ENCODE measurements around the gene NAA16. TPM values are rescaled to one million over a fixed set of nuclear protein-coding genes. Genes with fewer than 3 reads are reported as not detected.
"Not testable (repeated sequence)": the region's sequence is repeated elsewhere in the genome, so short reads cannot be mapped to it uniquely, and the experiment has no call there.

The NAA16 gene
- total RNA-seq, 1 donor, result 8.3 TPM

DNA sequence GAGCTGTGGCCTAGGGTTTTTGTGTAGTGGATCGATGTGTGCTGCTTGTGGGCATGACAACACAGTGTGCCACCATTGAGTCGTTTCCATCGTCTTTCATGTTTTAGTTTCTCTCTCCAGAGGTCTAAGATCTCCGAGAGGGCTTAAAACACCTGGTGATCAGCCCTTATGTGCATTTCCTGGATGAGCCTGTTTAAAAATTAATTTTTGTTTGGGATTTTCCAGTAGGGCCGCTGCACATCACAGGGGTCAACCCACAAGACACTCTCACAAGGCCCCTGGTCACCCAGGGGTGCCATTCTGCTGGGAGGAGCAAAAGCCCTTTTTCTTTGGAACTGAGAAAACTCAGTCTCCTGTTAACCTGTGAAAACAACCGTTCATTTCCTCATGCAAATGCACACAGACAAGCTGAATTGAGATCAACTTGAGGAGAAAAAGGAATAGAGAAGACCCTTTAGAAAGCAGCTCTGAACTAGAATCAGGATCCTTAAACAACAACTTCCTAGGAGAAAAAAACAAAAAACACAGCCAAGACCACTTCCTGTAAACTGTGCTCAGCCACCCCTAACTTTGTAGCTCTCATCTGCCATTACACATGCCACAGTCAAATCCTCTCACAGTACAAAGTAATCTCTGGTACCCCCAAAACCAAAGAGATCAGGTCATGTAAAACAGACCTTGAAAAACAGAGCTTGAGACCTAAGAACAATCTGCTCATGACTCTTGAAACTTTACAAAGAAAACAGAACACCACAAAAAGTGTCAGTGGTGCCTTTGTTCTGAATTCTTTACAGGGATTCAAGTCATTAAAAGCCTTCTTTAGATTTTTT lies 39.4 kb upstream of the NAA16 start:
- Histone ChIP-seq H3K4me1 (ENCODE audit: insufficient read depth, low read length) (no peaks in the 10 kb centered on the region), H3K79me2 (ENCODE audit: insufficient read depth, low read length) (no peaks in the 10 kb centered on the region), H3K9me3 (ENCODE audit: low read depth, low read length) (no peaks in the 10 kb centered on the region), H4K20me1 (ENCODE audit: insufficient read depth, low read length) (no peaks in the 10 kb centered on the region), H3K27ac (ENCODE audit: low read depth, low read length) (no peak overlapping the region), H3K36me3 (ENCODE audit: insufficient read depth, low read length) (no peaks in the 10 kb centered on the region), H2AFZ (ENCODE audit: low read length) (no peak overlapping the region), H3K4me3 (ENCODE audit: insufficient read depth, low read length) (no peak overlapping the region), H3K27me3 (ENCODE audit: insufficient read depth, low read length) (no peaks in the 10 kb centered on the region), H3K4me2 (ENCODE audit: insufficient read depth, low read length) (no peak overlapping the region)
- TF ChIP-seq, protein P1, sequence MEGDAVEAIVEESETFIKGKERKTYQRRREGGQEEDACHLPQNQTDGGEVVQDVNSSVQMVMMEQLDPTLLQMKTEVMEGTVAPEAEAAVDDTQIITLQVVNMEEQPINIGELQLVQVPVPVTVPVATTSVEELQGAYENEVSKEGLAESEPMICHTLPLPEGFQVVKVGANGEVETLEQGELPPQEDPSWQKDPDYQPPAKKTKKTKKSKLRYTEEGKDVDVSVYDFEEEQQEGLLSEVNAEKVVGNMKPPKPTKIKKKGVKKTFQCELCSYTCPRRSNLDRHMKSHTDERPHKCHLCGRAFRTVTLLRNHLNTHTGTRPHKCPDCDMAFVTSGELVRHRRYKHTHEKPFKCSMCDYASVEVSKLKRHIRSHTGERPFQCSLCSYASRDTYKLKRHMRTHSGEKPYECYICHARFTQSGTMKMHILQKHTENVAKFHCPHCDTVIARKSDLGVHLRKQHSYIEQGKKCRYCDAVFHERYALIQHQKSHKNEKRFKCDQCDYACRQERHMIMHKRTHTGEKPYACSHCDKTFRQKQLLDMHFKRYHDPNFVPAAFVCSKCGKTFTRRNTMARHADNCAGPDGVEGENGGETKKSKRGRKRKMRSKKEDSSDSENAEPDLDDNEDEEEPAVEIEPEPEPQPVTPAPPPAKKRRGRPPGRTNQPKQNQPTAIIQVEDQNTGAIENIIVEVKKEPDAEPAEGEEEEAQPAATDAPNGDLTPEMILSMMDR (IDR thresholded peaks at IDR 0.05; ENCODE audit: extremely low read depth, low read depth, low read length), result no peak
- no peak for DNase-seq (ENCODE audit: insufficient read length, low spot score, missing footprints)

DNA sequence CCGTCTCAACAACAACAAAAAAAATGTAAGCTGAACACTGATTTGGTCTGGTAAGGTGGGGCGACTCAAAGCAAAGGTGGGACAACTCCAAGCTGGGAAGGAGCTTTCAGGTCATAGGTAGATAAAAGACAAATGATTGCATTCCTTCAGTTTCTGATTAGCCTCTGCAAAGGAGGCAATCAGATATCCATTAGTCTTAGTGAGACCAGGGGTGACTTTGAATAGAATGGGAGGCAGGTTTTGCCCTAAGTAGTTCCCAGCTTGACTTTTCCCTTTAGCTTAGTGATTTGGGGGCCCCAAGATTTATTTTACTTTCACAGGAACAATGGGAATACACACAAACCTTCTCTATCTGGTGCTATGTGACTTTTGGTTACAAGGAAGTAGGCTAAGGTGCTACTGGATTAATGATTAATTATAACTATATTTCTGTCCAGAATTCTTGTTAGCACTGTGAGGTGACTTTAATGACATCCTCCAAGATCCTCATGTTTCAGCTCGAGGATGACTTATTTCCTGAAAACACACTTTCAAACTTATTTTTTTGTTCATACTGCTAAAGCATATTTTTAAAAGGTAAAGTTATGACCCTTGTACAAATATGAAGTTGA lies 37.1 kb upstream of the NAA16 start:
- Histone ChIP-seq H3K79me2 (ENCODE audit: insufficient read depth, low read length) (no peaks in the 10 kb centered on the region), H3K36me3 (ENCODE audit: insufficient read depth, low read length) (no peaks in the 10 kb centered on the region), H3K27me3 (ENCODE audit: insufficient read depth, low read length) (no peaks in the 10 kb centered on the region), H2AFZ (ENCODE audit: low read length) (no peak overlapping the region), H3K4me2 (ENCODE audit: insufficient read depth, low read length) (no peak overlapping the region), H3K9me3 (ENCODE audit: low read depth, low read length) (no peaks in the 10 kb centered on the region), H4K20me1 (ENCODE audit: insufficient read depth, low read length) (no peaks in the 10 kb centered on the region), H3K4me1 (ENCODE audit: insufficient read depth, low read length) (no peaks in the 10 kb centered on the region), H3K27ac (ENCODE audit: low read depth, low read length) (no peak overlapping the region), H3K4me3 (ENCODE audit: insufficient read depth, low read length) (no peak overlapping the region)
- DNase-seq (ENCODE audit: insufficient read length, low spot score, missing footprints), result no peak
- TF ChIP-seq, protein P1 (IDR thresholded peaks at IDR 0.05; ENCODE audit: extremely low read depth, low read depth, low read length), result no peak

DNA sequence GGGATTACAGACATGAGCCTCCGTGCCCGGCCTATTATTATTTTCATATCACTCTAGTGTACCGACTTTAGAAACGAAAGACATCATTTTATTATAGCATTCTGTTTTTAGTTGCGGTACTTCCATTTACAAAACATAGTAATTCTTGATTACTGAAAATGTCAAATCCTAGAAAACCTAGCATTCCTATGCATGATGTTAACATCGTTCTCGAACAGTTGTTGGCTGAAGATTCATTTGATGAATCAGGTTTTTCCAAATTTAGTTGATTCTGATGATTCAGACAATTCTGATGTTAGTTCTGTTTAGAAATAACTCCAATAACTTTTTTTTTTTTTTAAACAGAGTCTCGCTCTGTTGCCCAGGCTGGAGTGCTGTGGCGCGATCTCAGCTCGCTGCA lies 36.2 kb upstream of the NAA16 start:
- Histone ChIP-seq H3K27ac (ENCODE audit: low read depth, low read length) (no peak overlapping the region), H3K79me2 (ENCODE audit: insufficient read depth, low read length) (no peaks in the 10 kb centered on the region), H3K4me2 (ENCODE audit: insufficient read depth, low read length) (no peak overlapping the region), H3K27me3 (ENCODE audit: insufficient read depth, low read length) (no peaks in the 10 kb centered on the region), H3K36me3 (ENCODE audit: insufficient read depth, low read length) (no peaks in the 10 kb centered on the region), H2AFZ (ENCODE audit: low read length) (no peak overlapping the region), H3K4me1 (ENCODE audit: insufficient read depth, low read length) (no peaks in the 10 kb centered on the region), H4K20me1 (ENCODE audit: insufficient read depth, low read length) (no peaks in the 10 kb centered on the region), H3K9me3 (ENCODE audit: low read depth, low read length) (no peaks in the 10 kb centered on the region), H3K4me3 (ENCODE audit: insufficient read depth, low read length) (no peak overlapping the region)
- DNase-seq (ENCODE audit: insufficient read length, low spot score, missing footprints), result no peak
- TF ChIP-seq, protein P1 (IDR thresholded peaks at IDR 0.05; ENCODE audit: extremely low read depth, low read depth, low read length), result no peak

DNA sequence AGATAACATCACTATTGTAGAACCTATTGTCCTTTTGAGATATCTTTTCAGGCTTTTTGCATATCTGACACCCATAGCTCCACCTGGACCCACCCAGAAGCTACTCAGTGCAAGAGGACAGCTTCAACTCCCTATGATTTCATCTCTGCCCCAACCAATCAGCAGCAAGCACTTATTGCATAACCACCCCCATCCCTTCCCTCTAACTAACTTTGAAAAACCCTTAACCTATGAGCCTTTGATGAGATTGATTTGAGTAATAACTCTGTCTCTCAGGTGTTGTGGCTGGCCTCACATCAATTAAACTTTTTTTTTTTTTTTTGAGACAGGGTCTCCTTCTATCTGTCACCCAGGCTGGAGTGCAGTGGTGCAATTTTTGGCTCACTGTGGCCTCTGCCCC lies 34.2 kb upstream of the NAA16 start:
- H3K27ac ChIP-seq (ENCODE audit: low read depth, low read length), result no peak overlapping the region
- no peak for DNase-seq (ENCODE audit: insufficient read length, low spot score, missing footprints)
- no peaks in the 10 kb centered on the region for H3K9me3 ChIP-seq (ENCODE audit: low read depth, low read length)
- H3K4me2 ChIP-seq (ENCODE audit: insufficient read depth, low read length), result no peak overlapping the region
- no peaks in the 10 kb centered on the region for H3K36me3 ChIP-seq (ENCODE audit: insufficient read depth, low read length)
- H3K4me3 ChIP-seq (ENCODE audit: insufficient read depth, low read length), result no peak overlapping the region
- TF ChIP-seq, protein P1 (IDR thresholded peaks at IDR 0.05; ENCODE audit: extremely low read depth, low read depth, low read length), result no peak
- H4K20me1 ChIP-seq (ENCODE audit: insufficient read depth, low read length), result no peaks in the 10 kb centered on the region
- no peaks in the 10 kb centered on the region for H3K4me1 ChIP-seq (ENCODE audit: insufficient read depth, low read length)
- no peaks in the 10 kb centered on the region for H3K79me2 ChIP-seq (ENCODE audit: insufficient read depth, low read length)
- no peaks in the 10 kb centered on the region for H3K27me3 ChIP-seq (ENCODE audit: insufficient read depth, low read length)
- H2AFZ ChIP-seq (ENCODE audit: low read length), result no peak overlapping the region

DNA sequence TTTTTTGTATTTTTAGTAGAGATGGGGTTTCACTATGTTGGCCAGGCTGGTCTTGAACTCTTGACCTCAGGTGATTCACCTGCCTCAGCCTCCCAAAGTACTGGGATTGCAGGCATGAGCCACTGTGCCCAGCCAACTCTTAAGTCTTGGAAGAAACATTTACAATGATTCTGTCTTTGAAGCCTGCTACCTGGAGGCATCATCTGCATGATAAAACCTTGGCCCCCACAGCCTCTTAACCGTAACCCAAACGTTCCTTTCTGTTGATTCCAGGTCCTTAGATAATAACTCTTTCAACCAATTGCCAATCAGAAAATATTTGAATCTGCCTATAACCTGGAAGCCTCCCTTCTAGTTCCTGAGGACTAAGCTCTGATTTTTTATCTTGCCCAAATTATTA lies 31.9 kb upstream of the NAA16 start:
- H4K20me1 ChIP-seq (ENCODE audit: insufficient read depth, low read length); H3K9me3 ChIP-seq (ENCODE audit: low read depth, low read length); H3K79me2 ChIP-seq (ENCODE audit: insufficient read depth, low read length); H3K36me3 ChIP-seq (ENCODE audit: insufficient read depth, low read length); H3K4me1 ChIP-seq (ENCODE audit: insufficient read depth, low read length); DNase-seq (ENCODE audit: insufficient read length, low spot score, missing footprints); H3K4me2 ChIP-seq (ENCODE audit: insufficient read depth, low read length); H3K4me3 ChIP-seq (ENCODE audit: insufficient read depth, low read length); H3K27me3 ChIP-seq (ENCODE audit: insufficient read depth, low read length); H3K27ac ChIP-seq (ENCODE audit: low read depth, low read length); H2AFZ ChIP-seq (ENCODE audit: low read length): not testable (repeated sequence)
